ENCODE measurements around the gene NRP2.

NRP2 gene

GRCh38 chr2:205836477-205837221, 154.3 kb downstream of the NRP2 start:
- no peak for ATAC-seq
- TF ChIP-seq ESRRG (CRISPR knock-in tag; IDR thresholded peaks at IDR 0.05): no peak
- no peak for TF ChIP-seq PPARA (CRISPR knock-in tag; IDR thresholded peaks at IDR 0.05; ENCODE audit: borderline replicate concordance)
- TF ChIP-seq TCF4 (CRISPR knock-in tag; IDR thresholded peaks at IDR 0.05; ENCODE audit: borderline replicate concordance): no peak
- TF ChIP-seq GLIS3 (CRISPR knock-in tag; IDR thresholded peaks at IDR 0.05): no peak
- TF ChIP-seq ZNF565 (CRISPR knock-in tag; conservative IDR thresholded peaks at IDR 0.05; ENCODE audit: low read depth): no peak
- no peak for TF ChIP-seq PATZ1 (CRISPR knock-in tag; IDR thresholded peaks at IDR 0.05; ENCODE audit: borderline replicate concordance)

- ATAC-seq: no peak
- TF ChIP-seq SNAI2 (CRISPR knock-in tag; IDR thresholded peaks at IDR 0.05) (no peak), ESRRG (CRISPR knock-in tag; IDR thresholded peaks at IDR 0.05) (no peak), TSHZ2 (CRISPR knock-in tag; IDR thresholded peaks at IDR 0.05) (no peak), ISL1 (CRISPR knock-in tag; IDR thresholded peaks at IDR 0.05) (no peak), ARNTL (CRISPR knock-in tag; IDR thresholded peaks at IDR 0.05; ENCODE audit: borderline replicate concordance, low read depth) (no peak)
Measured at GRCh38 chr2:205837663-205838062, 155.4 kb downstream of the NRP2 start.

GRCh38 chr2:205845446-205845845, 163.1 kb downstream of the NRP2 start:
- peak; percentile 78 for ATAC-seq
- TF ChIP-seq SNAI2 (CRISPR knock-in tag; IDR thresholded peaks at IDR 0.05): no peak
- TF ChIP-seq ZFP30 (CRISPR knock-in tag; IDR thresholded peaks at IDR 0.05): no peak
- no peak for TF ChIP-seq BACH2 (CRISPR knock-in tag; IDR thresholded peaks at IDR 0.05; ENCODE audit: borderline replicate concordance)
- no peak for TF ChIP-seq TSHZ2 (CRISPR knock-in tag; IDR thresholded peaks at IDR 0.05)
- TF ChIP-seq ISL1 (CRISPR knock-in tag; IDR thresholded peaks at IDR 0.05): no peak
- TF ChIP-seq ZFP3 (CRISPR knock-in tag; IDR thresholded peaks at IDR 0.05): no peak
- TF ChIP-seq ARNTL (CRISPR knock-in tag; IDR thresholded peaks at IDR 0.05; ENCODE audit: borderline replicate concordance, low read depth): no peak
- no peak for TF ChIP-seq TOX (CRISPR knock-in tag; IDR thresholded peaks at IDR 0.05; ENCODE audit: borderline replicate concordance)
- no peak for TF ChIP-seq CSRNP3 (CRISPR knock-in tag; IDR thresholded peaks at IDR 0.05)
- no peak for TF ChIP-seq ZC3H10 (CRISPR knock-in tag; IDR thresholded peaks at IDR 0.05)
- no peak for TF ChIP-seq ZNF565 (CRISPR knock-in tag; conservative IDR thresholded peaks at IDR 0.05; ENCODE audit: low read depth)
- no peak for TF ChIP-seq CSDC2 (CRISPR knock-in tag; IDR thresholded peaks at IDR 0.05)
- TF ChIP-seq OSR1 (CRISPR knock-in tag; IDR thresholded peaks at IDR 0.05): no peak
- no peak for TF ChIP-seq PATZ1 (CRISPR knock-in tag; IDR thresholded peaks at IDR 0.05; ENCODE audit: borderline replicate concordance)
